Tongue (tissue), 2 donors: Measurements from ENCODE around the gene RASSF4. TPM values are rescaled to one million over a fixed set of nuclear protein-coding genes. Genes with fewer than 3 reads are reported as not detected.

Source experiments
- DNase-seq: peaks from one replicate; pipeline ENCODE4 v3.0.0-alpha.2; 2015
- total RNA-seq: library from RNA; depleted of rRNA; stranded (reverse); fragments of >200 nt; gene quantifications from one replicate; pipeline ENCODE4 v1.2.3, GENCODE V29; 2014

The RASSF4 gene
- total RNA-seq, 1 donor from 2014 or later = 60.9 TPM

DNA sequence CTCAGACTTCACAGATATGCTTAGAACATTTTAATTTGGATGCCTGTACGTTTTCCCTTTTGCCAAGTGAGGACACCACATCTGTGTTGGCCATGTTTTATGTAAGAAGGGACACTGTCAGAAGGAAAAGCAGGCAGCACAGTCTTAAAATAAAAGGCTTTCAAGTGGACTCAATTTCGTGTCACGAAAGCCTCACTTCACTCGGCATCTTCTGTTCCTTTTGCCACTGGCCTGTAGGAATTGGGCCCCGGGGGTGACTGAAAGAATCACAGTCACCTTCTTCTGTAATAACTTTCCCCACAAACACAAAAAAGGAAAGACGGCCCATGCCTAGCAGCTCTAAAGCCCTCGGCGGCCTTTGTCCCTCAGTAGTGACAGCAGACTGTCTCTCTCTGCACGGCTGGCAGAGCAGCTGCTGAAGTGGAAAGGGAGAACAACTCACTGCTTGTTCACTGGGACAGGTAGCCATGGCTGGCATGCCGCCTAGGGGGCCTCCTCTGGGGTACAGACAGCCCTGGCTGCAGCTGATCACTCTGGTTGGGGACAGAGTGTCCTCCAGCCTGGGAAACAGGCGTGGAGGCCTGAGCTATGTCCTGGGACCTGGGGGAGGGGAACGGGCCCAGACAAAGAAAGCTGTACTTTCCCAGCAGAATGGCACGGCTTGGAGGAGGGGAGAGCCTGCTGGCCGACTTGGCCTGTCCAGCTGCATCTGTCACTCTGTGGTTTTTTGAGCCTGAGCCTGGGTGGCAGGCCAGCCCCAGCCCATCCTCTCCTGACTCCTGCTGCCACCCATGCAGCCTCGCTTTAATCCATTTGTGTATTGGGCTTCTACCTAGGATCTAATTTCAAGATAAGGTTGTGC is 4.4 kb downstream of the RASSF4 start:
- DNase-seq = peak; percentile 96

DNA sequence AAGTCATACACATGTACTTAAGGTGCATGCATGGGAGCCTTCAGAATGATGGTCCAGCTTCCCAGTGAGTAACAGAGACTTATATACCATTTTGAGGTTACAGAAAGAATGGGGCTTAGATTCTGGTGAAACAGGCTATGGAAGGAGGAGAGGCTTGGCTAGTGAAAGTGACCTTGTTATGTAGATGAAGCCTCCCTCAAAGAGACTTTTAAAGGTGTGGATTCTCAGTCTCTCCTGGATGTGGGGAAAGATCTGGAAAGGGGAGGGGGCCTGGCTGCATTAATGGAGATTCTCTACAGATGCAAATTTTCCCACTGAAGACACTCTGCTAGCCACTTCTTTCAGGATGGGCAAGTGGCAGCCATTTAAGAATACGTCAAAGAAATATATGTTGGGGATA is 5.5 kb downstream of the RASSF4 start:
- DNase-seq = no peak

DNA sequence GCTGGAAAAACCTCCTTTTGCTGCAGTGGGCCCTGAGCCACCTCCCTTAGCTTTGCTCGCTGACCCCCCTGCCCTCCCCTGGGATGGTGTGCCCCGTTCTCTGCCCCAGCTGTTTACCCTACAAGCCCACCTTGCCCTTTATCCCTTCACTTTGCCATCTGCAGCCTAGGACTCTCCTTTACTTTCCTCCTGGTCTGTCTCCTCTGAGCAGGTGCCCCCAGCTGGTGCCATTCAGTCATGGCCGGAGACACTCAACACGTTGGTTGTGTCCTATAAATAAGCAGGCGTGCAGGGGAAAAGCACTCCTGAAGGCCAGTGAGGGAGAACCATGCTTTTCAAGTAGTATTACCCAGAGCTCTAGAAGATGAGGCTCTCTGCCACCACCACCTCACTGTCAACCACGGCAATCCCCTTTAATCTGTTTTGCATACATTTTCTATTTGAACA is 6.1 kb downstream of the RASSF4 start:
- DNase-seq = peak; percentile 77

DNA sequence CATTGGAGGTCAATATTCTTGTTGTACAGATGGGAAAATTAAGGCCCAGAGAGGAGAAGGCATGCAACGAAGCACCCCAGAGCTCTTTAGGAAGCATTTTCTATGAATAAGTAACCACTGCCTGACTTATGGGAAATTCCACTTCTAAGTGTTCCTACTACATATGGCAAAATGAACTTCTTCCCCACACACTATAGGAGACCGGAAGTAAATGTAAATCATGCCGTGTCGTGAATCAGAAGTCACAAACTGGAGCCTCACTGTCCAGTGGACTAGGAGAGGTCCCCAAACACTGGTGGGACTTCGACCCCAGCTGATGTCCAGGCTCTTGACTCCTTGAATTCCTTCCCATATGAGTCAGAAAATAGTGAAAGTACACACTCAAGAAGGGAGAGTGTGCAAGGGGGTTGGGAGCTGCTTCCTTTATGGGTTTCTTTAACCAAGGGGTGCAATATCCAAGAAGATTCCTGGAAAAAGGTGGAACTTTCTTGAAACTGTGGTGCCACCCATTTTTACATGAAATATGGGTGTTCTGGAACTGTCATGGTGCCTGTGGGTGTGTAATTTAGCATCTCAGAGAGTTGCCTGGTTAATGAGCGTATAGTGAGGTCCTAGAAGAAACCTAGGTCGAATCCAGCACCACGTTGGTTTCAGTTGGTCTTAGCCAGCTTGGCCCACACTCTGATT is 6.7 kb downstream of the RASSF4 start:
- no peak for DNase-seq

DNA sequence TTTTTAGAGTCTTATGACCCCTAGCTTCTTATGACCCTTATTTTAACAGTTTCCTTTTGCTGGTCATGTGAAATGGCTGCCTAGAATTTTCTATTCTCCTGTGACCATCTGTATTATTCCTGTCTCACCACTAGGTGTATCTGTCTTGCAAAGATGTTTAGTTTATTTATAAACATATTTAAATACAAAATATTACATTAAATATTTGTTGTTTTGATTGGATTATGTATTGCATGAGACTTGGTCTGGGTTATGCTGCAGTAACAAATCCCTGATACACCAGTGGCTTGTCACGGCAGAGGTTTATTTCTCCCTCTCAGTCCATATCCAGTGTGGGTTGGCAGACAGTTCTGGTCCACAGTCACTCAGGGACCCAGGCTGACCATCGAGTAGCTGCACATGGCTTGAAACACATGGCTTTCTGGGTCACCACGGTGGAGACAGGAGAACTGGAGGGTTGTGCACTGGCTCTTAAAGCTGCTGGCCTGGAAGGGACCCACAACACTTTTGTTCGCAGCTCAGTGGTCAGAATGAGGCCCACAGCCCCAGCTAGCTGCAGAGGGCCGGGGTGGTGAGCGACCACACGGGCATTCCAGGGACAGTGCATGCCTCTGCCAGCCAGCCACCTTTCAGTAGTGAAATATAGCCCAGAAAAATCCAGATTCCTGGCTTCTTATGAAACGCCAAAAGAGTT is 7.4 kb downstream of the RASSF4 start:
- DNase-seq = no peak

DNA sequence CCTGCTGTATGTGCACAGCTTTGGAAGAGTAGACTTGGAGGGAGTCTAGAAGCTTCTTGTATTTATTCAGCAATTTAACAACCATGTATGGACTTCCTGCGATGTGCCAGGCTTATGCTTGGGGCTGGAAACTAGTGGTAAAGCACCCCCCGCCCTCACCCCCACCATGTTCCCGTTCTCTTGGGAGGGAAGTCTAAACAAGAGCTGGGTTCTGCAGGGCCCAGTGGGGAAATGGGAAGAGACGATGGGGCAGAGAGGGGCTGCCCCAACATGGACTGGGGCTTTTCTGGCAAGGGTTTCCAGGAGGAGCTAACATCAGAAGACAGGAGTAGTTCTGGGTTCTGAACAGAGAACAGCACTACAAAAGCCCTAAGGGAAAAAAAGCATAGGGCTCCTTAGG is 8.0 kb downstream of the RASSF4 start:
- no peak for DNase-seq

DNA sequence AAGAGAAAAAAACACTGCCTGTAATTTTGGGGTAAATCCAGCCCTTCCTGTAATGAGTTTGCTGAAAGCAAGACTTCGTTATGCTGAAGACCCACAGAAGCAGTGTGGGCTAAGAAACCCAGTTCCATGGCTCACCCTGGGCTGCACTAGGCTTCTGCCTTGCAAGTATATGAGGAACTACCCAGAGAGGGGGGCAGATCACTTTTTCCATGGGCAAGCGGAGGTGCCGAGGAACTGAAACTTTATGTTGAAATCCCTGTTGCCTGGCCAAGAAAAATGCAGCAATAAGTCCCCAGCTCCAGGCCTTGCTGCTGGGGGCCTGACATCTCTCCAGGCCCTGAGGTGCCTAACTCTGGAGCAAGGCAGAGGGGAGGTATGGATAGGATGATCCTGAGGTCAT is 8.5 kb downstream of the RASSF4 start:
- no peak for DNase-seq

DNA sequence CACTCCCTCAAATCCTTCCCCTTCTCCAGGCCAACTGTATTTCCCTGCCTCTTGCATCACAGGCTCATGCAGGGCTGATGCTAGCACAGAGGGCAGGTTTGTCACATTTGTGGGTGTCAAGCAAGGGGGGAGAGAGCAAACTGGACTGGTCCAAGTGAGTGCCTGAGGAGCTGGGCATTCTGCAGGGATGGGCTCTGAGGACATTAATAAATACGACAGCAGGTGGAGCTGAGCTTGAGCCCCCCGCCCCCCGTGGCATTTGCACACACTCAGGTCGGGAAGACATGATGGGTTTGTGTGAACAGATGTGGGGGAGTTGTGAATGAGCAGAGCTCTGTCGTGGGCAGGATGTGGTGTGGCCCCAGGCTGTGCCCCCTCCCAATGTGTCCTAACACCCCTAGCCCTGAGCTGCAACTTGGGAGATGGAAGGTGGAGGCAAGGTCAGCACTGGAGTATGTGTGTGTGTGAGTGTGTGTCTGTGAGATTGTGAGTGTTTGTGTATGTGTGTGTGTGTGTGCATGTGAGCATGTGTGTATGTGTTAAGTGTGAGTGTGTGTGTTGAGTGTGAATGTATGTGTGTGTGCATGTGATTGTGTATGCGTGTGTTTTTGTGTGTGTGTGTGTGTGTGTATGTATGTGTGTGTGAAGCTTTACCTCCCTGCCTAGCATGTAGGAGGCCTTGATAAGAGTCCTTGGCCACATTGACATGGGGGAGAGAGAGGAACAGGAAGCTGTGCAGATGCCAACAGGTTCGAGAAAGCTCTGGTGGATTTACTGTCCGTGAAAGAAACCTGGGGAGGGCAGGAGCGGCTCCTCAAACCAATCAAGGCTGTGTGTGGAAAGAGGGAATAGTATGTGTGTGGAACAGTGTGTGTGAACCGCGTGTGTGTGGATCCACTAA is 9.1 kb downstream of the RASSF4 start:
- DNase-seq = no peak

DNA sequence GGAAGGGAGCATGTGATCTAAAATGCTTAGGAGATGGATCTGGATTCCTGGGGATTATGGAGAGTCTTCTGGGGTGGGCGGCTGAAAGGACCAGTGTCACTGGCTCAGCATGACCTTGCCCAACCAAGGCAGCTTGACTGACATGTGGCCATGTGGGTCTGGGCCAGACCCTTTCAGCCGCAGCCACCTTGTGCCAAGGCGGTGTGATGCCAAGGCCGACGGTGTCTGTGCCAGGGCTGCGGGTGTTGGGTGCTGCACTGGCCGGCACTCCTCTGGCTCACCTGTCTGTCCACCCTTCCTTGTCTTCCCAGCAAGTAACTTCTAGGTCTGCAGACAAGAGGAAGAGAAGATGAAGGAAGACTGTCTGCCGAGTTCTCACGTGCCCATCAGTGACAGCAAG is 10.3 kb downstream of the RASSF4 start:
- no peak for DNase-seq

DNA sequence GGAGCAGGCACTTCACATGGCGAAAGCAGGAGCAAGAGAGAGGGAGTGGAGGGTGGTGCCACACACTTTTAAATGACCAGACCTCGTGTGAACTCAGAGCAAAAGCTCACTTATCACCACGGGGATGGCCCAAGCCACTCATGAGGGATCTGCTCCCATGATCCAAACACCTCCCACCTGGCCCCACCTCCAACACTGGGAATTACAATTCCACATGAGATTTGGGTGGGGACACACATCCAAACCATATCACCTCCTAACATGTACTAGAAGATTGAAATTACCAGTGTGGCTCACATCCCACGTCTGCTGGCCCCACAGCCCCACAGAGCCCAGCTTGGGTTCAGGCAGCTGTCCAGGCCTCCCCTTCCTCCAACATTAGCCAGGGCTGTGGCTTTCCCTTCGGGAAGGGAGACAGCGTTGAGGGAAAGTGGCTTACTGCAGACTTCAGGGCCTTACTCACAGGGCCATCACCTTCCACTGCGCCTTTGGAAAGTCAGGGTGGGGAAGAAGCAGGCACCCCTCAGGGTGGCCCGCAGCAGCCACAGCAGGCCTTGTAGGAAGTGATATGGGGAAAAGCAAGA is 11.3 kb downstream of the RASSF4 start:
- no peak for DNase-seq

DNA sequence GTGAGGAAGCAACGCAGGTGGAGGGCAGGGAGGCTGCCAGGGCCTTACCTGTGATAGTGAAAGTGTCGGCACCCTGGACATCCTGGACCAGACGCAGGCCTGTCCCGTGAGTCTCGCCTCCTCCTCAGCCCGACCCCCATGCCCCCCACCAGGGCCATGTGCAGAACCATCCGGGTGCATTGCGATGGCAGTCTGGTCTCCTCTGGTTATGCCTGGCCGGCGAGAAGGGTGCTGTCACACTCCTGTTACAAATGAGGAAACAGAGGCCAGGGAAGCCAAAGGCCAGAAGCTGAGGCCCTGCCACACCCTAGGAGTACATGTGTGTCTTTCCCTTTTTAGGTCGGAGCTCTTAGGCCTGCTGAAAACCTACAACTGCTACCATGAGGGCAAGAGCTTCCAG is 11.8 kb downstream of the RASSF4 start:
- no peak for DNase-seq

DNA sequence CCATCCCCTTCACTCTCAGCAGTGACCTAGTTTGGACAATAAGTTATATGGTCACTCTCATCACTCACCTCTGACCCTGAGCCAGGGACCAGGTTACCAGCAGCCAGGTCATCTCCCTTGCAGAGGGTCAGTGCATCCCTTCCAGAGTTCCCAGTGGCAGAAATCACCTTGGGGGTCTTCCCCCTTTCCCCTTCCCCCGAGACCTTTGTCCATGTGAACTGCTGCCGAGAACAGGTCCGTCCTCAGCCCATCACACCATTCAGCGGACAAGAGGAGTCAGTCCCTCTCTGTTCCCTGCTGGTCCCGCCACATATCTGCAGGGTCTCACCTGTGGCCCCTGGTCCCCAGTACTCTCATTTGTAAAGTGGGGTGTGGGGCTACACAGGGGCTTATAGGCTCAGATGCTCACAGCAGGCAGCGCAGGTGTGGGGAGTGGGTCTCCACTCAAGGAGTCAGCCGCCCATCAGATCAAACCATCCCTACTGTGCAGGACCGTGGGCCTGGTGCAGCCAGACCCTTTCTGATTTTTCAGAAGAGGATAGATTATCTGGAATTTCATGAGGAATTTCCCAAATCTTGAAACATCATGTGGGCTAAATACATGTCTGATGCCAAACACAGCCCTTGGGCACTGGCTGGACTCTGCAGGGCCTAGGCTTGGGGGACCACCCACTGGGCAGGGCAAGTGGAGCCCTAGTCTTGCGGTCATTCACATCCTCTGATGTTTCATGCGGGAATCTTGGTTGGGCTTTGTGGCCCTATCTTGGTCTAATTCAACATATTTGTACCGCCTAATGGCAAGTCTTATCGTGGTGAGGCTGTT is 12.5 kb downstream of the RASSF4 start:
- no peak for DNase-seq

DNA sequence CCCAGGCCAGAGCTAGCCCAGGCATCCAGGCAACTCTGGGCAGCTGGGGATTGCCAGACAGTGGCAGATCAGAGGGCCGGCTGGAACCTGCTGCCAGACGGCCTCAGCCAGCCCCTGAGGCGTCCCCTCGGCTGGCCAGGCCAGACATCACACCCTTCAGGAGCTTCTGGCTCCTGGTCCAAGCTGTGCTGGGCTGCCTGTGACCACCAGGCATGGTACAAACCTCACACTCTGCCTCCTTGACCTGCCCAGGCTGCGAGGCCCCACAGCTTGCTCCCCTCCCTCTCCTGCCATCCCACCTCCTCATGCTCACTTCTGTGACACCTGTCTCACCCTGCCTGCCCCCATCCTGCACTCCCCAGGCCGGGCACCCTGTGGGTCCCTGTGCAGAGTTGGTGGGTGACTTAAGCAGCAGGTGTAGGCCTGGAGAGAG is 13.3 kb downstream of the RASSF4 start:
- DNase-seq = no peak

DNA sequence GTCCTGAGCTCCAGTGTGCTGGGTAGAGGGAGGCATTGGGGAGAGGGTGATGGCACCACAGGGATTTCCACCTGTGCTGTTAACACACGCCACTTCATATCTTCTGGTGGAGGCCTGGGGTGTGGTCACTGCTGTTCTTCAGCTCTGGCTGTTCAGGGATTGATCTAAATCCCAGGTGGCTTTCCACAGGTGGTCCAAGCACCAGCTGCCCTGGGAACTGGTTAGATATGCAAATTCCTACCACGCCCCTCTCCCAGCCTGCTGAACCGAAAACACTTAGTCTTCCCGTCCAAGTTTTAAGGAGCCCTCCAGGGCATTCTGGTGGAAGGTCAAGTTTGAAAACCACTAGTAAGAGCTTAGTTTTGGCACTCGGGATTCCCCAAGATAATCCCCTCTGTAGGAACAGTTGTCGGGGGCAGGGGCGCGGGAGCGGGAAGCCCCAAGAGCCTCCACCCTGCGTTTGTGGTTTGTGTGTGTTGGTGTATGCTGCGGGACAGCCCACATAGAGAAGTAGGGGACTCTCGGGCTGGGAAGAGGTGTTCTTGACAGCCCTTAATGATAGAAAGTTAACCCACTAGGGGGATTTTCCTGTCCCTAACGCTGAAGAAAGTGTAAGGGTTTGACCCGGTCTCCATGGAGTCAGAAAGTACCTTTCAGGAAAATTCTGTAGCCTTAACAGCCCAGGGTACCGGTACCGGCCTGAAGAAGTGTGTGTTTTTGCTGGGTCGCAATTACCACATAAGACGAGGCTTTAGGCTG is 13.9 kb downstream of the RASSF4 start:
- no peak for DNase-seq

DNA sequence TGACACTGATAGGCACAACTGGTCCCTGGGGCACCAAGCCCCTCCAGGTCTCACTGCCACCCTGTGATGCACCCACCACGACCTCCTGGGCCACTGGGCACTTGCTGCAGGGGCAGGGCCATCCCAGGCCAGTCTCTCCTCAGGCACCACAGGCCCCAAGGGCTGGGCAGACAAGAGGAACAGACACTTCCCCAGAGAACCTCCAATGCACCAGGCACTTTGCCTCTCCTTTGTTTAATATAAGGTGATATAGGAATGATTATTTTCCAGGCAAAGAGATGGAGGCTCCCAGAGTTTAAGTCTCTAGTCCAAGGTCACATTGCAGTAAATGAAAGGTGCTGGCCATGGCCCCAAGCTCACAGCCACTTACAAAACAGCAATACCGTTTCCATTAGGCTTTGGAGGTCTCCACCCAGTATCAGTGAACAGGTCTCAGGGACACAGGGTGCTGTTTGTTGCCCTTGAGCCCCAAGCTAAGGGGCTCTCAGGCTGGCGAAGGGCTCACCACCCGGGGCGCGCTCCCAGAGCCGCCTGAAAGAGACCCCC is 14.6 kb downstream of the RASSF4 start:
- DNase-seq = no peak

DNA sequence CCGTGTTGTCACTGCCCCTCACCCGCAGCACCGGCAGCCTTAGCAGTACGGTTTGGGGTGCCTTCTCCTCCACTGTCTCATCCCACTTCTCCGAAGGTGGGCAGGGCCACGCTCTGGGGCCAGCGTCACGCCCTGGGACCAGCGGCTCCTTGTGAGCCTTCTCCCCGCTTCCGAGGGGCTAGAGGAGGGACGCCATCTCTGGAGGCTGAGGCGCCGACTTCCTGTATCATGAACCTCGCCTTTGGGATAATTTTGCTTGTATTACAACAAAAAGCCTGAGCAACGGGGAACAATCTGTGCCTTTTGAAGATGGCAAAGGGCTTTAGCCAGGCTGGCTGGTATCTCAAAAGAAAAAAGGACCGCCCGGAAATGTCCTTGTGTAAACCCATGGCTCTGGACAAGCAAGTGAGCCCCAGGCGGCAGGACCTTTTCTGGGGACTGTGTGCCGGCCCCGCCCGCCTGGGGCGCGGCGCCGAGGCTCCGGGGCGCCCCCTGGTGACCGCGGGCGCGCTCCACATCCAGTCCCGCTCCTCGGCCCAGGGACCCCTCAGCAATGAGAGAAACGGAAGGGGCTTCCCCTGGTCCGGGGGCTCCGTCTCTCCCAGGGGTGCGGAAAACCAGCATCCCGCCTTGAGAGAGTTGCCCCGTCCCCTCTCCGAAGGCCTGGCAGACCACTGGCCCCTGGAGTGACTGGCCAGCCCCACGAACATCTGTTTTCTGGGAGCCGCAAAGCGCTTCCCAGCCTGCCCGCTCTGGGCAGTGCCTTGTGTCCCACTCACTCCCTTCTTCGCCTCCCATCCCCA is 15.2 kb downstream of the RASSF4 start:
- peak; percentile 81 for DNase-seq

DNA sequence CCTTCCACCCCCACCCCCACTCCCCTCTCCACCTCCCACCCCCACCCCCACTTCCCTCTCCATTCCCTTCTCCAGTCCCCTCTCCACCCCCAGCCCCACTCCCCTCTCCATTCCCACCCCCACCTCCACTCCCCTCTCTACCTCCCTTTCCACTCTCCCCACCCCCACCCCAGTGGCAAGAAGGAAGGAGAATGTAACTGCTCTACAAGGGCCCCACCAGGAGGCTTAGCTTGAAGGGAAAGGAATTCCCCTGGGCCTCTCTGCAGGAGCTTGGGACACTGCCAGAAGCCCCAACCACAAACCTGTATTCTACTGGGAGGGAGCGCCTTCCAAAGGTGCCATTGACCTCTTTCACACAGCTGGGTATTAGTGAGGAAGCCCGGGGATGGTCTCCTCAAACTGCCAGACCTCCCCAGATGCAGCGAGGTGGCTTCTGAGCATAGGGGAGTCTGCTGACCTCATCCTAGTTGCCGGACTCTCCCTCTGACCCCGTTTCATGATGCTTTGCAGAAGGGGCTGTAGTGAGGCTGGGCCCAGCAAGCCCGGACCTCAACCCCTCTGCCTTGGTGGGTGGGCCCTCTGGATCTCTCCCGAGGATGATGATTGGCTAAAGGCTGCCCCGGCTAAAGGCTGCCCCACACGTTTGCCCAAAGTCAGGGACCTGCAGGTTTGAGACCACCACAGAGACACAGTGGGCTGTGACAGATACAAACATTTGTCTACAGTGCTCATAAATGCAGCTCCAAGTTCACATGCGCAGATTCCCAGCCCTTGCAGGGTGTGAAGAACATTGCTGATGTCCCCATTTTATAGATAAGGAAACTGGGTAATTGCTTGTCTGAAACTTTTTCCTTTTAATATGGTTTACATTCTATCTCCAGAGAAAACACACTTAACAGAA is 16.1 kb downstream of the RASSF4 start:
- DNase-seq = peak; percentile 69
